Measurements from ENCODE around the gene RNF223. TPM values are rescaled to one million over a fixed set of nuclear protein-coding genes. Genes with fewer than 3 reads are reported as not detected.

The RNF223 gene
- total and polyA plus RNA-seq, 2 donors (not counting 3 experiments of a cell fraction or from before 2014, with no cell fraction given) = not detected

DNA sequence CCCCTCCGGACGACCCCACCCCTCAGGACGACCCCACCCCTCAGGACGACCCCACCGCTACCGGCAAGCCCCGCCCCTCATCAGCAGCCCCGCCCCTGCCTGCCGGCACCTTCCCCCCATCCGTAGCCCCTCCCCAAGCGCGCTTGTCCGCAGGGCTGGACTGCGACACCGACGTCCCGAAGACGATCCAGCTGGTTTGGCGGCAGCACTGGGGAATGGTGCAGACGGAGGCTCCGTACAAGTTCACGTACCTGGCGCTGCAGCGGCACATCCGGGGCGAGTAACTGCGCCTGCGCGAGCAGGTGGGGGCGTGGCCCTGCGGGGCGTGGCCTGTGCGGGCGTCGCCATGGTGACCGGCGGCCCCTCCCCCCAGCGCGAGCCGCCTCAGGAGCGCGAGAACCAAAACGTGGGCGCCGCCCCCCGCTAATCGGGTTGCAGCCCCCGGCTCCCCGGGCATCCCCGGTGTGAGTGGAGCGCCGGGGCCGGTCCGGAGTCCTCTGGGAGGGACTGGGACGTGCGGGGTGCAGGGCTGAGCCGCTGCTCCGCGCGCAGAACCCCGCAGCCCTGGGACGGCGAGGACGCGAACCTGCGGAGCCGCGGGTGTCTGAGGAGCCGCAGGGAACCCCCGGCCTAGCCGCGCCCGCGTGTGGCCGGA is 4.9 kb downstream of the RNF223 start:
- no TSS peak for BruUV-seq (replicated peaks)
- CTCF ChIA-PET = interaction anchor here (1.3 kb wide), 1 partner anchor 223 kb away, joined by 4 read pairs; no protein-coding TSS in a partner anchor

GRCh38 chr1:1068517-1069055 is 5.5 kb downstream of the RNF223 start:
- FAIRE-seq = no peak
- H3K4me3 ChIP-seq (replicated peaks in 1 of 3; ENCODE audit: insufficient read depth in 1 of 3, low read depth in 1 of 3, low read length in 3 of 3) = peak overlapping the region in 1 of 3 experiments; percentile 41
- dilution Hi-C loops (cut with MboI; ENCODE audit: extremely low pct_ligation_motif_present, low sequenced_read_pairs) = no loop called here
- H3K9ac ChIP-seq (replicated peaks; ENCODE audit: extremely low read depth, insufficient read depth, low read length) = no peak overlapping the region
- no peak overlapping the region for H2AFZ ChIP-seq (ENCODE audit: low read depth, low read length)
- no peak overlapping the region for H3K27ac ChIP-seq (ENCODE audit: insufficient read depth, low read depth, low read length)
- no peaks in the 10 kb centered on the region for H3K9me1 ChIP-seq (replicated peaks; ENCODE audit: control insufficient read depth, extremely low read depth, insufficient read depth, low read length)
- H3K79me2 ChIP-seq (ENCODE audit: control insufficient read depth, insufficient read depth, low read length) = no peaks in the 10 kb centered on the region
- no peaks in the 10 kb centered on the region for H3K36me3 ChIP-seq (ENCODE audit: control insufficient read depth in 2 of 2, extremely low read depth in 1 of 2, insufficient read depth in 2 of 2, low read length in 2 of 2)
- H4K20me1 ChIP-seq (replicated peaks; ENCODE audit: control insufficient read depth, extremely low read depth, insufficient read depth, low read length) = no peaks in the 10 kb centered on the region
- BruUV-seq (replicated peaks) = no TSS peak
- H3K27me3 ChIP-seq (ENCODE audit: control insufficient read depth in 2 of 2, insufficient read depth in 2 of 2, low read length in 2 of 2) = no peaks in the 10 kb centered on the region
- POLR2A ChIA-PET = no interaction called here
- CTCF ChIA-PET = no interaction called here
- no peaks in the 10 kb centered on the region for H3K9me3 ChIP-seq (replicated peaks; ENCODE audit: control insufficient read depth, insufficient read depth, low read length)
- no peak for DNase-seq (ENCODE audit: low read depth, low spot score)
- no peak for TF ChIP-seq JUN (IDR thresholded peaks at IDR 0.05; ENCODE audit: borderline replicate concordance, insufficient read depth, insufficient read length, low read depth)
- H3K4me2 ChIP-seq (ENCODE audit: insufficient read depth, low read length) = no peak overlapping the region
- H3K4me1 ChIP-seq (ENCODE audit: control insufficient read depth, extremely low read depth, insufficient read depth, low read length) = peaks cover 6% of the 10 kb centered on the region
- intact Hi-C loops (cut with micrococcal nuclease) = loop anchor here (1.0 kb wide), 1 partner anchor 109 kb away; the partner anchor contains the start of gene NOC2L

More for the DNA sequence above, 4.9 kb downstream of the RNF223 start:
- H3K4me3 ChIP-seq (replicated peaks in 1 of 3; ENCODE audit: insufficient read depth in 1 of 3, low read depth in 1 of 3, low read length in 3 of 3) = peak overlapping the region in 2 of 3 experiments; percentile 28 to 41
- POLR2A ChIA-PET = no interaction called here
- no peaks in the 10 kb centered on the region for H3K9me1 ChIP-seq (replicated peaks; ENCODE audit: control insufficient read depth, extremely low read depth, insufficient read depth, low read length)
- H2AFZ ChIP-seq (ENCODE audit: low read depth, low read length) = peak overlapping the region; percentile 94
- H3K36me3 ChIP-seq (ENCODE audit: control insufficient read depth in 2 of 2, extremely low read depth in 1 of 2, insufficient read depth in 2 of 2, low read length in 2 of 2) = no peaks in the 10 kb centered on the region
- no peak overlapping the region for H3K9ac ChIP-seq (replicated peaks; ENCODE audit: extremely low read depth, insufficient read depth, low read length)
- H3K4me1 ChIP-seq (ENCODE audit: control insufficient read depth, extremely low read depth, insufficient read depth, low read length) = no peaks in the 10 kb centered on the region
- no peaks in the 10 kb centered on the region for H3K27me3 ChIP-seq (ENCODE audit: control insufficient read depth in 2 of 2, insufficient read depth in 2 of 2, low read length in 2 of 2)
- FAIRE-seq (peak; percentile 38), DNase-seq (ENCODE audit: low read depth, low spot score) (peak; percentile 40)
- dilution Hi-C loops (cut with MboI; ENCODE audit: extremely low pct_ligation_motif_present, low sequenced_read_pairs) (no loop called here), intact Hi-C loops (cut with micrococcal nuclease) (loop anchor here (1.0 kb wide), 1 partner anchor 110 kb away; the partner anchor contains the start of gene NOC2L)
- no peaks in the 10 kb centered on the region for H3K79me2 ChIP-seq (ENCODE audit: control insufficient read depth, insufficient read depth, low read length)
- H3K27ac ChIP-seq (ENCODE audit: insufficient read depth, low read depth, low read length) = no peak overlapping the region
- no peaks in the 10 kb centered on the region for H4K20me1 ChIP-seq (replicated peaks; ENCODE audit: control insufficient read depth, extremely low read depth, insufficient read depth, low read length)
- no peaks in the 10 kb centered on the region for H3K9me3 ChIP-seq (replicated peaks; ENCODE audit: control insufficient read depth, insufficient read depth, low read length)
- H3K4me2 ChIP-seq (ENCODE audit: insufficient read depth, low read length) = peak overlapping the region; percentile 27
- no peak for TF ChIP-seq GATA2 (IDR thresholded peaks at IDR 0.05; ENCODE audit: insufficient read depth, insufficient read length, low read depth, low read length)
- TF ChIP-seq, protein P1, sequence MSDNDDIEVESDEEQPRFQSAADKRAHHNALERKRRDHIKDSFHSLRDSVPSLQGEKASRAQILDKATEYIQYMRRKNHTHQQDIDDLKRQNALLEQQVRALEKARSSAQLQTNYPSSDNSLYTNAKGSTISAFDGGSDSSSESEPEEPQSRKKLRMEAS (IDR thresholded peaks at IDR 0.05; ENCODE audit: insufficient read depth, insufficient read length) = no peak
